Activated naive CD8-positive, alpha-beta T cell (primary cell): ENCODE measurements around the gene KRT7.
"Not testable (repeated sequence)": the region's sequence is repeated elsewhere in the genome, so short reads cannot be mapped to it uniquely, and the experiment has no call there.

Experiments
- H3K27ac Mint-ChIP-seq: one replicate; pipeline ENCODE4 v1.8.0; 2021; ENCODE audit warnings: mixed read lengths
- H3K27me3 Mint-ChIP-seq: one replicate; pipeline ENCODE4 v1.8.0; 2021; ENCODE audit warnings: mixed read lengths
- H3K36me3 Mint-ChIP-seq: one replicate; pipeline ENCODE4 v1.8.0; 2021; ENCODE audit warnings: mixed read lengths
- H3K4me1 Mint-ChIP-seq: one replicate; pipeline ENCODE4 v1.8.0; 2021; ENCODE audit warnings: low read depth, mixed read lengths
- H3K4me3 Mint-ChIP-seq: one replicate; pipeline ENCODE4 v1.8.0; 2021; ENCODE audit warnings: mild to moderate bottlenecking, mixed read lengths
- H3K9me3 Mint-ChIP-seq: one replicate; pipeline ENCODE4 v1.8.0; 2021; ENCODE audit warnings: low read depth, mixed read lengths

The KRT7 gene

GRCh38 chr12:52275686-52276085 lies 42.6 kb downstream of the KRT7 start:
- H3K27ac Mint-ChIP-seq, result no peak overlapping the region
- H3K36me3 Mint-ChIP-seq, result no peaks in the 10 kb centered on the region
- peaks cover 4% of the 10 kb centered on the region for H3K4me1 Mint-ChIP-seq
- peaks cover 18% of the 10 kb centered on the region for H3K27me3 Mint-ChIP-seq
- no peaks in the 10 kb centered on the region for H3K9me3 Mint-ChIP-seq
- H3K4me3 Mint-ChIP-seq, result no peak overlapping the region

DNA sequence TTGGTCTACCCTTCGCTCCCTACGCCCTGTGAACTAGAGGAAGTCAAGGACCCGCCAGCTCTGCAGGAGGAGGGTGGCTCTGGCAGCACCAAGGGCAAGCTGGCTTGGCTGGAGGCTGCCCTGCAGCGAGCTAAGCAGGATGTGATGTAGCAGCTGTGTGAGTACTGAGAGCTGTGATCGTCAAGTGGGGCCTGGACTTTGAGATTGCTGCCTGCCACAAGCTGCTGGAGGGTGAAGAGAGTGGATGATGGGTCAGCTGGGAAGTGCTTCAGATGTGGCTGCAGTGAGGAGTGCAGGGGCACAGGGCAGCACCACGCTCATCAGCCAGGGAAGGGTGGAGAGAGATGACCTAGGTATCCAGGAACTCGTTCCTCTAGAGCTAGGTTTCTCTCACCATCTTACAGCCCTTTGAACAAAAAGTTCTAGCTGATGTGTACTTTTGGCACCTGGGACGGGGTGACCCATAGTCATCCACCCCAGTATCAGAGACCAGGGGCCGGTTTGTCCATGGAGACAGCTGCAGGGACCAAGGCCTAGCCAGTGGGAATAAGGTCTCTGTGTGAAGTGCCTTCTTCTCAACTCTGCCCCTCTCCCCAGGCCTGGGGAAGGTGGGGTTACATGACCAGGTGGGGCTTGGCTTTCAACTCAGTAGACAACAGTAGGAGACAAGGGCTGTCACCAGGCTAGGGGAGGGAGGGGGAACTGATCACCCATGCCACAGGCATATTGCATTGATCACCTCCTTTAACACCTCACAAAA lies 44.6 kb downstream of the KRT7 start:
- Mint-ChIP-seq H3K27ac (no peak overlapping the region), H3K36me3 (no peaks in the 10 kb centered on the region), H3K9me3 (no peaks in the 10 kb centered on the region), H3K4me3 (no peak overlapping the region), H3K27me3 (peaks cover 17% of the 10 kb centered on the region), H3K4me1 (peaks cover 4% of the 10 kb centered on the region)

- no peaks in the 10 kb centered on the region for H3K36me3 Mint-ChIP-seq
- H3K27me3 Mint-ChIP-seq, result peaks cover 16% of the 10 kb centered on the region
- H3K9me3 Mint-ChIP-seq, result no peaks in the 10 kb centered on the region
- H3K4me3 Mint-ChIP-seq, result no peak overlapping the region
- H3K27ac Mint-ChIP-seq, result no peak overlapping the region
- peaks cover 4% of the 10 kb centered on the region for H3K4me1 Mint-ChIP-seq
These were observed 45.8 kb downstream of the KRT7 start for GRCh38 chr12:52278575-52279421.

DNA sequence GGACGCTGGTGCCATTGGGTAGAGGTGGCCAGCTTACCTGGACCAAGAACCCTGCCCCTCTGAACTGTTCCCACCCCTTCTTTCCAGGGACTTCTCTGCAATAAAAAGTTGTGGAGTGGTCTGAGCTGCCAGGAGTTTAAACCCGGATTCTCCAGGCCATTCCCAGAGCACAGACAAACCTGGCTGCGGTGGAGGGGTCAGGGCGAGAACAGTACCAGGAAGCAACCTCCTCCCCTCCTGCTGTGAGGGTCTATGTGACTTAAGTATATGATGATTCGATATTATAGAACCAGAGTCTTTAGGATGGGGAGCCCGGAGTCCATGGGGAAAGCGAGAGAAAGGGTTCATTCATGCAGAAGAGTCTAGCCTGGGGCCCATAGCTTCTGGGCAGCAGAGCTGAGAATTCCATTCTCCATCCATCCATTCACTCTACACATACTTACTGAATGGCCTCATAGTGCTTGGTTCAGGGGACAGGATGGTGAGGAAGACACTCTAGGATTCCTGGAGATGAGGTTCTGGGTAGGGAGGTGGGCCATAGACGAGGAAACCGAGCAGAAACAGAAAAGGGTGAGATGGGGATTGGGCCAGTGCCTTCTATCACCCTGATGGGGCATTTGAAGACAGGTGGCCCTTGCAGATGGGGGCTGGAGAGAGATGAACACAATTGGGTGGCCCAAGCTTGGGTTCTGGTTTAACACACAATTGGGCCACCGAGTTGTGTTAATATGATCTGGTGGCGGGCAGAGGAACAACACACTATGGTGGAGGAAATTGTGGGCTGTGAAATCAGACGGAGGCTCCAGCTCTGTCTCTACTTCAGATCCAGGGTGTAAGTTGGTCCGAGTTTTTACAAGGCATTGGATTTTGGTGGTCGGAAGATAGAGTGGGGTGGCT lies 46.6 kb downstream of the KRT7 start:
- H3K36me3 Mint-ChIP-seq, result no peaks in the 10 kb centered on the region
- H3K9me3 Mint-ChIP-seq, result no peaks in the 10 kb centered on the region
- H3K4me3 Mint-ChIP-seq, result no peak overlapping the region
- peaks cover 4% of the 10 kb centered on the region for H3K4me1 Mint-ChIP-seq
- H3K27ac Mint-ChIP-seq, result no peak overlapping the region
- H3K27me3 Mint-ChIP-seq, result peaks cover 16% of the 10 kb centered on the region

DNA sequence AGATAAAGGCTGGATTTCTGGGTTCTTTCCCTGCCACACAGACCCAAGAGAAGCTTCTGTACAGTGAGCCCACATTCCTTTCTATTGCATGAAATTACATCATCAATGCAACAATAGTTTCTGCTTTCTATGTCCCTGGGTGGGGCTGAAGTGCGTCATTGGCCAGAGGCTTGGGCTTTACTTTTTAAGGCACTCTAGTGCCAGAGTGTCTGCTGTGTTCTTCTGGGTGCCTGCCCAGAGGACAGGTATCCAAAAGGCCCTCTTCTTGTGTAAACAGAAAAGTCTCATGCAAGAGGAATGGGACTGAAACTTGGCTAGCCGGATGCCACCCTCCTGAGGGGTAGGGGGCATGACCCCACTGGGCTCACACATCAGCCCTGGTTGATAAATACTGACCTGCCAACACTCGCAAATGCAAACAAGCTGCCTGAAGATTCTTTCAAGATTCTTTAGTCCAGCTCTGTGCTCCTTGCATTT lies 47.3 kb downstream of the KRT7 start:
- Mint-ChIP-seq H3K27ac (no peak overlapping the region), H3K9me3 (no peaks in the 10 kb centered on the region), H3K4me1 (peaks cover 4% of the 10 kb centered on the region), H3K36me3 (no peaks in the 10 kb centered on the region), H3K4me3 (no peak overlapping the region), H3K27me3 (peaks cover 16% of the 10 kb centered on the region)

- Mint-ChIP-seq H3K27me3 (peaks cover 16% of the 10 kb centered on the region), H3K4me1 (peaks cover 4% of the 10 kb centered on the region), H3K9me3 (no peaks in the 10 kb centered on the region), H3K4me3 (no peak overlapping the region), H3K36me3 (no peaks in the 10 kb centered on the region), H3K27ac (no peak overlapping the region)
These were observed 47.9 kb downstream of the KRT7 start for GRCh38 chr12:52280796-52281560.

DNA sequence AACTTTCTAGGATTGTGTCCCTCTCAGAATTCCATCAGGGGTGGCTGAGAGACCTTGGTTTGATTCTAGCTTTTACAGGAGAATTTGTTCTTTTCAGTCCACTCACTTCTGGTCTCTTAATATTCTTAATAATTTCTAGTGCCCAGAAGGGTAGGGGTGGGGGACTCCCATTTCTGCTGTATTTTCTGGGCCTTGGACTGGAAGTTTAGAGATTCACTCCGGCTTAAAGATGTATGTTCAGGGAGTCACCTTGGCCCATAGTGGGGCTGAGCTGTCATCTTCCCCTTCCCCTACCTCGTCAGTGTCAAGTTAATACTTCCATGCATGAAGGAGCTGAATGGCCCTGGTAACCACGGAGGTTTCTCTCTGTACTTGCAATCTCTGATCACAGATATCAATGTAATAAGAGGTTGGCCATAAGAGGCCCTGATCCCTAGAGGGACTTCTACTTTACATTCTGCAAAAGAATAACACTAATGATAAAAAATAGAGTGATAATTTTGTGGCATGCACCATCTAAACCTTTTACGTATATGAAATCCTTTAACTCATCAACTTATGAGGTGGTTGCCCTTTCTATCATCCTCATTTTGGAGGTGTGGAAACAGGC lies 51.6 kb downstream of the KRT7 start:
- H3K4me1 Mint-ChIP-seq, result peaks cover 5% of the 10 kb centered on the region
- H3K27me3 Mint-ChIP-seq, result peaks cover 6% of the 10 kb centered on the region
- no peaks in the 10 kb centered on the region for H3K9me3 Mint-ChIP-seq
- H3K27ac Mint-ChIP-seq, result no peak overlapping the region
- no peak overlapping the region for H3K4me3 Mint-ChIP-seq
- H3K36me3 Mint-ChIP-seq, result no peaks in the 10 kb centered on the region

- Mint-ChIP-seq H3K27ac (no peak overlapping the region), H3K9me3 (no peaks in the 10 kb centered on the region), H3K4me3 (no peak overlapping the region), H3K4me1 (peaks cover 5% of the 10 kb centered on the region), H3K27me3 (peaks cover 3% of the 10 kb centered on the region), H3K36me3 (no peaks in the 10 kb centered on the region)
These were observed 52.2 kb downstream of the KRT7 start for GRCh38 chr12:52285172-52285745.

DNA sequence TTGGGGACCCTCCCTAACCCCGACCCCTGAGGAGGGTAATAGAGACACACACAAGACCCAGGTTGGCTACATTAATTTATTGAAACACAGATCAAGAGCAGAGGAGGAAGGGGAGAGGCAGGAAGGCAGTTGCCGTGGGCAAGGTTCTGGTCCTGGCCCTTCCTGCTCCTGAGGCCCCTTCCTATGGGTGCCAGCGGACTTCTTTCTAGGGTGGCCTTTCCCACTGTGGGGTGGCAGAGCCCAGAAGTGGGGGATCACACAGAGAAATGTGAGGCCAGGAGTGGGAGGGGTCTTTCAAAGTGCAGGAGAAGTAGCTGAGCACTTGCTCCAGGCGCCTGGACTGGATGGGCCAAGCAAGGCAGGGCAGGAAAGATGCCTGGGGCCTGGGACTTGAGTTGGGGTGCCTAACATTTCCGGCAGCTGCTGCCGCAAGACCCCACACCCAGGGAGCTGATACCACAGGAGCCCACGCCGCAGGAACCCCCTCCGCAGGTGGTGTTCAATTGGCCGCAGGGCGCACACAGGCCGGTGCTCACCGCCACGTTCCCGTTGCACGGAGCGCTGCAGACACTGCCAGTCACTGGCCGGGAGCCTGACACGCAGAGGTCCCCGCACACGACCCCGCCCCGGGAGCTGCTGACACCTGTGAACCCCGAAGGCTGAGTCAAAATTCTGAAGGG lies 52.9 kb downstream of the KRT7 start:
- Mint-ChIP-seq H3K27ac (no peak overlapping the region), H3K36me3 (no peaks in the 10 kb centered on the region), H3K4me1 (peaks cover 5% of the 10 kb centered on the region), H3K4me3 (no peak overlapping the region), H3K9me3 (no peaks in the 10 kb centered on the region), H3K27me3 (peaks cover 3% of the 10 kb centered on the region)

- not testable (repeated sequence) for H3K4me3 Mint-ChIP-seq, H3K27ac Mint-ChIP-seq, H3K4me1 Mint-ChIP-seq, H3K27me3 Mint-ChIP-seq, H3K9me3 Mint-ChIP-seq, H3K36me3 Mint-ChIP-seq
These were observed 54.1 kb downstream of the KRT7 start for GRCh38 chr12:52286857-52287785.

- not testable (repeated sequence) for H3K27me3 Mint-ChIP-seq, H3K27ac Mint-ChIP-seq, H3K36me3 Mint-ChIP-seq, H3K9me3 Mint-ChIP-seq, H3K4me3 Mint-ChIP-seq, H3K4me1 Mint-ChIP-seq
These were observed 55.1 kb downstream of the KRT7 start for GRCh38 chr12:52287816-52288805.
